Neural progenitor cell (in vitro differentiated cells): Measurements from ENCODE around the gene SHROOM3.

ENCODE experiments used
- CTCF ChIP-seq: fragments of 200-600 bp; sonication (generic); IDR thresholded peaks from 2 replicates; pipeline ENCODE4 v1.5.1; 2017; ENCODE audit warnings: antibody characterized with exemption, mild to moderate bottlenecking
- EZH2 ChIP-seq: fragments of 200-600 bp; sonication (generic); IDR thresholded peaks from 2 replicates; pipeline ENCODE4 v1.6.1; 2017; ENCODE audit warnings: antibody characterized with exemption, mild to moderate bottlenecking, moderate library complexity
- EZH2phosphoT487 ChIP-seq: fragments of 200-600 bp; sonication (generic); IDR thresholded peaks from 2 replicates; pipeline ENCODE4 v1.6.1; 2017; ENCODE audit warnings: antibody characterized with exemption

DNA sequence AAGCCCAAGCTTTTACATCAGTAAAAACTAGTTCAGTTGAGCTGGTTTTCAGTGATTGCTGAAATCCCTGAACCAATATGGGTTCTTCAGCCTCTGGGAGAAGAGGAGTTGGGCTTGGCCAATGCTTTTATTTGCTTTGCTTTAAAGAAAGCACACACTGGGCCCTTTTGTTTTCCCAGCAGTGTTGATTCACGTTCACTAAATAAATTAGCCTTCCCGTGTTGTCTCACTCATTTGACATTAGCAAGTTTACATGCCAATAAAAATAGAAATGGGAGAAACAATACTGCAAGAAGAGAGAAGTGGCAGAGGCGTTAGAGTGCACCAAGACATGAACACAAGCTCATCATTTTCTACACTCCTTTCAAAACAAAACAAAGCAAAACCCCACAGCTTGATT lies 136.2 kb downstream of the SHROOM3 start:
- TF ChIP-seq CTCF (no peak), EZH2 (no peak), EZH2phosphoT487 (no peak)
